TTC549 (cell line): ENCODE measurements around the gene MOG.

ENCODE experiments used
- FAIRE-seq: peaks from 2 replicates; lab custom pipeline; 2012; peaks lifted over from hg19 to GRCh38; lab: Jason Lieb, UNC

Gene MOG

GRCh38 chr6:29676981-29677601 is 20.2 kb downstream of the MOG start:
- FAIRE-seq: no peak

- no peak for FAIRE-seq
Observed at GRCh38 chr6:29678114-29678513, 21.2 kb downstream of the MOG start.

DNA sequence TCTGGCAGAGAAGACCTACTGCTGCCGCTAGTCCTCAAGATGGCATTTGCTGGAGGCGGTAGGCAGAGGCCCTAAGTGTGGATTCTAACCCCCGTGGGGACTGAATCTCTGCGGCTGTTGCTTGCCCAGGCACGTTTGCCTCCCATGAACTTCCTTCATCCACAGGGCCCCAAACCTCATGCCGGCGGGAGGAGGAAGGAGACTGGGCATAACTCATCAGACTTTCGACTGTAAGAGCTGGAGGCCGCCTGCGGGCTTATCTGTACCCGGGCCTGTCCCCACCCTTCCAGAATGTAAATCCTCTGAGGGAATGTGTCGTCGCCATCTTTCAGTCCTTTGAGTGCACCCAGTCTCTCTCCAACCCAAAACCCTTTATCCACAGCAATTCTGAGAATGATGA is 23.1 kb downstream of the MOG start:
- FAIRE-seq: no peak

- FAIRE-seq: no peak
Observed at GRCh38 chr6:29680416-29680815, 23.5 kb downstream of the MOG start.

DNA sequence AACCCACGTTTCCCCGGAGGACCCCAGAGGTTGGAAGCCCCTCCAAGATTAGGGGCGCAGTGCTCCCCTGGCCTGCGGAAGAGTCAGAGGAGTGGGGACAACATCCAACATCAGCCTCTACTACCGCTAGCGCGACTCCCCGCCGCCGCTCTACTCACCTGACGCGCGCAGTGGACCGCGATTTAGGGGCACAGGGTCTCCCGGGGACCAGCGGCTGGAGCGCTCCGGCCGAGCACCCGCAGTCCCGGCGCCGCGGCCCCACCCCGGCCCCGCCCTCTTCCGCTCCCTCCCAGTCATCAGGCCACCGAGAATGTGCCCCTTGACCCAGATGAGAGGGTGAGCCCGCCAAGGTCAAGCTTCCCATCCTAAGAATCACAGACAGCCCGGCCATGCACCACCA is 24.0 kb downstream of the MOG start, which contains the start of gene ZFP57:
Gene ZFP57, minus strand, starts transcription at position 249 of the 400 bp plus-strand sequence. CDS start 4,149 bp downstream, outside the sequence.
- FAIRE-seq: no peak

DNA sequence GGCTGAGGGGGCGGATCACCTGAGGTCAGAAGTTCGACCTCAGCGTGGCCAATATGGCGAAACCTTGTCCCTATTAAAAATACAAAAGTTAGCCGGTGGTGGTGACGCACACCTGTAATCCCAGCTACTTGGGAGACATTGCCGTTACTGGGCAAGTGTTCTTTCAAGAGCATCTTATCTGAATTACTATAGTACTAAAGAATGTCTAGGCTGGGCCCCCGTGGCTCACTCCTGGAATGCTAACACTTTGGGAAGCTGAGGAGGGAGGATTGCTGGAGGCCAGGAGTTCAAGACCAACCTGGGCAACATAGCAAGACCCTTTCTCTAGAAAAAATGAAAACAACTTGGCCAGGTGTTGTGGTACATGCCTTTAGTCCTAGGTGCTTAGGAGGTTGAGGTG is 24.9 kb downstream of the MOG start:
- FAIRE-seq: no peak

GRCh38 chr6:29685718-29686326 is 28.9 kb downstream of the MOG start:
- no peak for FAIRE-seq

DNA sequence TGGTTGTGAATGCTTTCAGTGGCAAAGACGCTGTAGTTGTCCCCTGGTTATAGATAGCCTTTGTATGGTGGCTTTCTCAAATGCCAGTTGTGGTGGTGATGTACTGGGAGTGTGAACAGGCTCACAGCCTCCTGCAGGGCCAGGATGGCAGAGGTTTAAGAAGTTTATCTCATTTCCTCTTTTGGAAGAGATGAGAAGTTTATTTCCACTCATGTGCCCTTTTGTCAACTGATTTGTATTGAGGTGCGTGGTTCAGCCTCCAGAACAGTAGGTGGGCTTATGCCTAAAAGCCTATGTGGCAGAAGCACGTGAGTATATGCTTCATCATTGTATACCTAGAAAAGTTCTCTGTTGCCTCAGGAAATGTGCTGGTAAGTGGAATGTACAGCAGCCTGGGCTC is 37.7 kb downstream of the MOG start:
- no peak for FAIRE-seq

- no peak for FAIRE-seq
Observed at GRCh38 chr6:29696147-29697125, 39.5 kb downstream of the MOG start.

DNA sequence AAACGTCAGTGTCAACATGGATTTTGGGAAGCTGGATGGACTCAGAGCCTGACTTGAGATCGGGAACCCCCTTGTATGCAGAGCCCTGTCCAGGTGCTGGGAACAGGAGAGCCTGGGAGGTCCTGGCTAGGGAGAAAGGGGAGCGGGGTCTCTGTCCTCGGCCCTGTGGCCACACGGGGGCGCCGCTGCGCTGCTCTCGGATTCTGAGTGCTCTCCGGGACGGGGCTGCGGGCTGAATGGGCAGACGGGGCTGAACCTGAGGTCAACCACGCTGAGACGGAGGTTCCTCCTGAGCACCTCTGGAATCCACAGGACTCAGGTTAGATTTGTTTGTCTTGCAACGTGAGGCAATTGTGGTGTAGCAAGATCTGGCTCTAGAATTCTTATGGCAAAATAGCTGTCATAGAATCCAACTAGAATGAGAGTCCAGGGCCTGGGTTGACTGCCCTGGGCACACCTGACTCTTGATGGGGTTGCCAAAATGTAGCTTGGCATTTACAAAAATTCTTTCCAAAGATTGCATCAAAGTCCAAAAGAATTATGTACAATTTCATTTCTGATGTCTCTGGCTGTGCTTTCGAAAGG is 45.7 kb downstream of the MOG start:
- FAIRE-seq: no peak

- FAIRE-seq: no peak
Observed at GRCh38 chr6:29705389-29706231, 48.7 kb downstream of the MOG start.

DNA sequence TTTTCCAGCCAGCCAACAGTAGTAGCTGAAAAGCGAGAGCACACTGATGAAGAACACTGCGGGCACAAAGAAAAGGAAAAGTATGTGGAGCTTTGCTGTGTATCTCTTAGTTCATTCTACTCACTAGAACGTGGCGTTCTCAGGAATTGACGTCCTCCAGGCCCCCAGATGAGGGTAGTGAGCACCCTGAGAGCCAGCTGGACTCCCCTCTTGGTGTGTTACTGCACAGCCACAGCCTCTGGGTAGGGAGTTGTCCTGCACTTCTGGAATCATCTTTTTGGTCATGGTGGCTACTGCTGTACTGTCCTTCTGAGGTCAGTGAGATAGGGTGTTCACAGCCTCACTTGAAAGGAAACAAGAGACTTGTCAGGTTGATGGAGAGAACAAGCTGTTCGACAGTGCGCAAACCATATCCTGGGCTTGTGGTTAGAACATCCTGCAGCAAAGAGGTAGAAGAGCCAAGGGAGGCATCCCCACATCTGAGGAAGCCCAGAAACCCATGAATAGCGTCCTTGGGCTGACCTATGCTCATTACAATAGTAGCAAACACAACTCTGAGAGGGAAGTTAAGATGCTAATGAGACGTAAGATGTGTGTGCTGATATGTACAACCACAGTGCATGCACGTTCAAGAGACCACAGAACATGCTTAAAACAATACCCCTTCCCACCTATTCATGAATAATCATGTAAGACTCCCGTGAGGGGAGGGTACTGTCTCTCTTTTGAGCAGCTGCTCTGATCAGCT is 51.7 kb downstream of the MOG start:
- FAIRE-seq: no peak

GRCh38 chr6:29709188-29709587 is 52.3 kb downstream of the MOG start:
- no peak for FAIRE-seq

GRCh38 chr6:29710281-29710941 is 53.5 kb downstream of the MOG start:
- FAIRE-seq: no peak

- no peak for FAIRE-seq
Observed at GRCh38 chr6:29720863-29721262, 64.0 kb downstream of the MOG start.
